H9 (cell line): ENCODE measurements around the gene MMP15. TPM values are rescaled to one million over a fixed set of nuclear protein-coding genes. Genes with fewer than 3 reads are reported as not detected.

Experiments
- DNase-seq: peaks from one replicate; pipeline ENCODE4 v3.0.0-alpha.2; 2017
- H2AFZ ChIP-seq: one replicate; pipeline ENCODE4 v1.6.1; 2013; ENCODE audit warnings: mild to moderate bottlenecking, low read length, control low read depth, moderate library complexity
- H2AK5ac ChIP-seq: 2 replicates; pipeline ENCODE4 v1.6.1; 2013; ENCODE audit warnings: low read length, control low read depth, mixed read lengths; ENCODE audit not compliant: insufficient read length
- H2BK120ac ChIP-seq: one replicate; pipeline ENCODE4 v1.6.1; 2013; ENCODE audit warnings: low read depth, mild to moderate bottlenecking, low read length, control low read depth, inconsistent platforms; ENCODE audit not compliant: poor library complexity, severe bottlenecking
- H2BK12ac ChIP-seq: 2 replicates; pipeline ENCODE4 v1.6.1; 2013; ENCODE audit warnings: low read length, control low read depth, mixed read lengths, low read depth; ENCODE audit not compliant: insufficient read length
- H2BK15ac ChIP-seq: 2 replicates; pipeline ENCODE4 v1.6.1; 2013; ENCODE audit warnings: low read depth, low read length, control low read depth
- H2BK20ac ChIP-seq: one replicate; pipeline ENCODE4 v1.6.1; 2013; ENCODE audit warnings: low read depth, mild to moderate bottlenecking, low read length, control low read depth, inconsistent platforms; ENCODE audit not compliant: poor library complexity, severe bottlenecking
- H2BK5ac ChIP-seq: 2 replicates; pipeline ENCODE4 v1.6.1; 2013; ENCODE audit warnings: low read length, control low read depth, mixed read lengths; ENCODE audit not compliant: insufficient read length
- H3K14ac ChIP-seq: 2 replicates; pipeline ENCODE4 v1.6.1; 2013; ENCODE audit warnings: low read length, control low read depth; ENCODE audit not compliant: insufficient read depth
- H3K18ac ChIP-seq: 2 replicates; pipeline ENCODE4 v1.6.1; 2013; ENCODE audit warnings: low read depth, mild to moderate bottlenecking, mixed read lengths, low read length, control low read depth; ENCODE audit not compliant: insufficient read length
- H3K23ac ChIP-seq: 2 replicates; pipeline ENCODE4 v1.6.1; 2013; ENCODE audit warnings: low read length, control low read depth, mixed read lengths, low read depth; ENCODE audit not compliant: insufficient read length
- H3K23me2 ChIP-seq: 2 replicates; pipeline ENCODE4 v1.6.1; 2013; ENCODE audit warnings: low read depth, mild to moderate bottlenecking, mixed read lengths, low read length, control low read depth; ENCODE audit not compliant: insufficient read length, poor library complexity, severe bottlenecking
- H3K27ac ChIP-seq: 2 replicates; pipeline ENCODE4 v1.5.1; 2013; ENCODE audit warnings: low read length, control low read depth, mixed read lengths, low read depth; ENCODE audit not compliant: insufficient read length
- H3K27me3 ChIP-seq: 2 replicates; pipeline ENCODE4 v1.6.1; 2013; ENCODE audit warnings: low read length, control low read depth, inconsistent platforms; ENCODE audit not compliant: insufficient read depth
- H3K4ac ChIP-seq: 2 replicates; pipeline ENCODE4 v1.6.1; 2013; ENCODE audit warnings: low read depth, mild to moderate bottlenecking, control low read depth, inconsistent platforms, low read length, moderate library complexity
- H3K4me1 ChIP-seq: 2 replicates; pipeline ENCODE4 v1.6.1; 2013; ENCODE audit warnings: low read length, control low read depth, inconsistent platforms; ENCODE audit not compliant: insufficient read depth
- H3K4me2 ChIP-seq: 2 replicates; pipeline ENCODE4 v1.6.1; 2013; ENCODE audit warnings: low read length, control low read depth, mixed read lengths; ENCODE audit not compliant: insufficient read length, insufficient read depth
- H3K56ac ChIP-seq: 2 replicates; pipeline ENCODE4 v1.6.1; 2013; ENCODE audit warnings: low read depth, mild to moderate bottlenecking, mixed read lengths, low read length, control low read depth; ENCODE audit not compliant: insufficient read length
- H3K79me1 ChIP-seq: 2 replicates; pipeline ENCODE4 v1.6.1; 2013; ENCODE audit warnings: low read depth, mild to moderate bottlenecking, moderate library complexity, low read length, control low read depth, inconsistent platforms; ENCODE audit not compliant: insufficient read depth, poor library complexity, severe bottlenecking
- H3K79me2 ChIP-seq: 2 replicates; pipeline ENCODE4 v1.6.1; 2013; ENCODE audit warnings: low read length, control low read depth, inconsistent platforms; ENCODE audit not compliant: insufficient read depth
- H3K9ac ChIP-seq: 2 replicates; pipeline ENCODE4 v1.6.1; 2013; ENCODE audit warnings: low read length, control low read depth, mixed read lengths; ENCODE audit not compliant: insufficient read length; ENCODE audit errors: extremely low read depth
- H3K9me3 ChIP-seq: one replicate; pipeline ENCODE4 v1.6.1; 2013; ENCODE audit warnings: low read depth, low read length, inconsistent platforms; ENCODE audit not compliant: control insufficient read depth
- H3T11ph ChIP-seq: one replicate; pipeline ENCODE4 v1.6.1; 2013; ENCODE audit warnings: mild to moderate bottlenecking, low read length, control low read depth, inconsistent platforms
- H4K20me1 ChIP-seq: one replicate; pipeline ENCODE4 v1.6.1; 2013; ENCODE audit not compliant: control insufficient read depth, insufficient read length, insufficient read depth
- H4K5ac ChIP-seq: 2 replicates; pipeline ENCODE4 v1.6.1; 2013; ENCODE audit warnings: low read depth, mild to moderate bottlenecking, mixed read lengths, low read length, control low read depth; ENCODE audit not compliant: insufficient read length
- H4K8ac ChIP-seq: replicated peaks from 2 replicates; pipeline ENCODE4 v1.6.1; 2013; ENCODE audit warnings: low read length, control low read depth, mixed read lengths, low read depth; ENCODE audit not compliant: insufficient read length
- H4K91ac ChIP-seq: 2 replicates; pipeline ENCODE4 v1.6.1; 2013; ENCODE audit warnings: low read depth, mild to moderate bottlenecking, moderate library complexity, mixed read lengths, low read length, control low read depth; ENCODE audit not compliant: insufficient read length
- H3K27ac Mint-ChIP-seq, 3 experiments: 2 replicates in 2 of 3; 3 replicates in 1 of 3; pipeline ENCODE4 v1.8.0; 2020 to 2021; ENCODE audit warnings: mixed read lengths in 3 of 3, mild to moderate bottlenecking in 1 of 3, moderate library complexity in 1 of 3
- H3K27me3 Mint-ChIP-seq: 2 replicates; pipeline ENCODE4 v1.8.0; 2021; ENCODE audit warnings: low read depth, mild to moderate bottlenecking, moderate library complexity, mixed read lengths
- H3K36me3 Mint-ChIP-seq, 3 experiments: 2 replicates in 2 of 3; 3 replicates in 1 of 3; pipeline ENCODE4 v1.8.0; 2020 to 2021; ENCODE audit warnings: low read depth in 3 of 3, mixed read lengths in 3 of 3; ENCODE audit not compliant: insufficient read depth in 1 of 3
- H3K4me1 Mint-ChIP-seq, 2 experiments: 2 replicates each; pipeline ENCODE4 v1.8.0; 2020; ENCODE audit warnings: mixed read lengths in 2 of 2
- H3K4me3 Mint-ChIP-seq, 2 experiments: 2 replicates in 1 of 2; 3 replicates in 1 of 2; pipeline ENCODE4 v1.8.0; 2020 to 2021; ENCODE audit warnings: mild to moderate bottlenecking in 2 of 2, mixed read lengths in 2 of 2, moderate library complexity in 1 of 2
- H3K9me3 Mint-ChIP-seq, 2 experiments: 2 replicates in 1 of 2; 3 replicates in 1 of 2; pipeline ENCODE4 v1.8.0; 2020; ENCODE audit warnings: mild to moderate bottlenecking in 2 of 2, mixed read lengths in 2 of 2, moderate library complexity in 1 of 2
- CTCF ChIP-seq: fragments of 200-600 bp; sonication (generic); conservative IDR thresholded peaks from 3 replicates; pipeline ENCODE4 v1.8.0; 2021; ENCODE audit warnings: antibody characterized with exemption, mild to moderate bottlenecking
- WGBS: extraction: QIAGEN DNeasy Blood & Tissue Kit; methylation state at CpG from one replicate; pipeline ENCODE4 v1.1.7; 2013; ENCODE audit warnings: missing lambda C conversion rate, low lambda C conversion rate, mixed read lengths; ENCODE audit not compliant: insufficient read length; ENCODE audit errors: extremely low coverage; 5-methylcytosine and 5-hydroxymethylcytosine counted together
- total RNA-seq: library from RNA; stranded (reverse); gene quantifications from 2 replicates; pipeline ENCODE4 v1.2.1, GENCODE V29; 2021

The MMP15 gene
- total RNA-seq, 1 experiment from 2014 or later: 32.9 TPM

GRCh38 chr16:58049232-58050185 is 24.0 kb downstream of the MMP15 start:
- no peaks in the 10 kb centered on the region for H3K9me3 ChIP-seq
- no peak overlapping the region for H3K9ac ChIP-seq
- no peak overlapping the region for H3K4ac ChIP-seq
- H2AK5ac ChIP-seq: no peak overlapping the region
- H3K27ac ChIP-seq: no peak overlapping the region
- no peak overlapping the region for H4K91ac ChIP-seq
- no CpG with 5 or more reads among the region's 17 CpGs for WGBS
- no peak overlapping the region for H2BK12ac ChIP-seq
- no peaks in the 10 kb centered on the region for H4K20me1 ChIP-seq
- no peaks in the 10 kb centered on the region for H3K23me2 ChIP-seq
- no peak overlapping the region for H4K8ac ChIP-seq
- no peak overlapping the region for H3K4me2 ChIP-seq
- peaks cover 3% of the 10 kb centered on the region; the same call in 1 of the 2 replicates for H3K27me3 Mint-ChIP-seq
- H3K79me1 ChIP-seq: no peaks in the 10 kb centered on the region
- H3K4me1 Mint-ChIP-seq: peaks cover 8 to 25% of the 10 kb centered on the region in 2 experiments
- H3K56ac ChIP-seq: no peak overlapping the region
- no peaks in the 10 kb centered on the region; the same call in 1 of the 2 replicates for H3K4me1 ChIP-seq
- no peak overlapping the region for H2BK120ac ChIP-seq
- TF ChIP-seq CTCF: no peak
- H3K23ac ChIP-seq: no peak overlapping the region
- H3K79me2 ChIP-seq: no peaks in the 10 kb centered on the region
- H3K27me3 ChIP-seq: no peaks in the 10 kb centered on the region
- no peak overlapping the region for H3K14ac ChIP-seq
- no peak overlapping the region for H2BK5ac ChIP-seq
- no peak for DNase-seq
- no peak overlapping the region for H2BK15ac ChIP-seq
- H3K27ac Mint-ChIP-seq: peak overlapping the region; percentile 4 to 68 (median 34); a peak in 3 of 7 replicates
- no peak overlapping the region for H2BK20ac ChIP-seq
- peaks cover 6 to 7% of the 10 kb centered on the region in 2 experiments; a peak in 4 of 5 replicates for H3K9me3 Mint-ChIP-seq
- no peak overlapping the region for H3T11ph ChIP-seq
- no peak overlapping the region for H2AFZ ChIP-seq
- no peak overlapping the region for H3K4me3 Mint-ChIP-seq
- H4K5ac ChIP-seq: no peak overlapping the region
- peaks cover 0 to 9% (median 0%) of the 10 kb centered on the region in 3 experiments; a peak in 3 of 7 replicates for H3K36me3 Mint-ChIP-seq
- no peak overlapping the region for H3K18ac ChIP-seq
